Islet of Langerhans (tissue), 1 donor: Measurements from ENCODE around the gene PGP.

Experiments
- FAIRE-seq: peaks from one replicate; lab custom pipeline; 2011; peaks lifted over from hg19 to GRCh38; lab: Jason Lieb, UNC

Gene PGP

DNA sequence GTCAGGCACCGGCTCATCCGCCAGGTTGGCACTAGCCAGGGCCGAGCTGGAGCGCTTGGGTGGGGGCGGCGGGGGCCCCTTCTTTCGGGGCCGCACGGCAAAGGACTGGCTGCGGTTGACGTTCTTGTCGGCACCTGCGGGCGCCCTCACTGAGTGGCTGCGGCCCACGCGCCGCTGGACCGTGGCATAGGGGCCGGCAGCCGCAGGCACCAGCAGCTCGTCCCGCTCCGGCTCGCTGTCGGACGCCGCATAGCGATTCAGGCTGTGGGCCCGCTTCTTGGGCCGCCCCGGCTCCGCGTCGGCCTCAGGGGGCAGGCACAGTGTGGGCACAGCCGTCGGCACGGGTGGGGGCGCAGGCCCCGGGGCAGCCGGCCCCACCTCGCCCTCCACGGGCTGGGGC, 34.2 kb downstream of the PGP start:
- FAIRE-seq, result no peak

DNA sequence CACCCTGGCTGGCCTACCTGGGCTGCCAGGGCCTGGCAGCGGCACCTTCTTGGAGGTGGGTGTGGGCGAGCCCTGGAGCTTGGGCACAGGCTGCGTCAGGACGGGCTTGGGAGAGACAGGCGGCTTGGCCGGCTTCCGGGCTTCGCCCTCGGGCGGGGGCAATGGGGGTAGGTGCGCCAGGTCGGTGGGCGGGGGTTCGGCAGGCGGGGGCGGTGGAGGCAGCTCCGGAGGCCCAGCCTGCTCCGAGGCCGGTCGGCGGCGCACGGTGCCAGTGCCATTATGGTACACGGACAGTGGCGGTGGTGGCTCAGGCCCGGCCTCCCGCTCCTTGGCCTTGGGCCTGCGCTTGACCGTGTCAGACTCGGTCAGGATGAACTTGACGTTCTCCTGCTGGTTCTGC, 35.1 kb downstream of the PGP start:
- no peak for FAIRE-seq

DNA sequence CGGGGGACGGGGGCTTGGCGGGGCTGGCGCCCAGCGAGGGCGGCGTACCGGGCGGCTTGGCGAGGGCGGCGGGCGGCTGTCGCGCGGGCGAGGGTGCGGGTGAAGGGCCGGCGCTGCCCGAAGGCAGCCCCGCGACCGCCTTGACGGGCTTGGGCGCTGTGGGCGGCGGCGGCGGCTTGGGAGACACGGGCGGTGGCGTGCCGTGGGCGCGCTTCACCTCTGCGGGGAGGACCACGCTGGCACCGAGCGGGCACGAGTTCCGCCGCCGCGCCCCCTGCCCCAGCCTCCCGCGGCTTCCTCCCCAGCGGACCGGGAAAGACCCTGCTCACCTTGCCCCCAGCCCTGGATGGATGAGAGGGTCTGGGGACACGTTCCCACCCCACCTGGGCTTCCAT, 35.5 kb downstream of the PGP start:
- FAIRE-seq, result no peak

DNA sequence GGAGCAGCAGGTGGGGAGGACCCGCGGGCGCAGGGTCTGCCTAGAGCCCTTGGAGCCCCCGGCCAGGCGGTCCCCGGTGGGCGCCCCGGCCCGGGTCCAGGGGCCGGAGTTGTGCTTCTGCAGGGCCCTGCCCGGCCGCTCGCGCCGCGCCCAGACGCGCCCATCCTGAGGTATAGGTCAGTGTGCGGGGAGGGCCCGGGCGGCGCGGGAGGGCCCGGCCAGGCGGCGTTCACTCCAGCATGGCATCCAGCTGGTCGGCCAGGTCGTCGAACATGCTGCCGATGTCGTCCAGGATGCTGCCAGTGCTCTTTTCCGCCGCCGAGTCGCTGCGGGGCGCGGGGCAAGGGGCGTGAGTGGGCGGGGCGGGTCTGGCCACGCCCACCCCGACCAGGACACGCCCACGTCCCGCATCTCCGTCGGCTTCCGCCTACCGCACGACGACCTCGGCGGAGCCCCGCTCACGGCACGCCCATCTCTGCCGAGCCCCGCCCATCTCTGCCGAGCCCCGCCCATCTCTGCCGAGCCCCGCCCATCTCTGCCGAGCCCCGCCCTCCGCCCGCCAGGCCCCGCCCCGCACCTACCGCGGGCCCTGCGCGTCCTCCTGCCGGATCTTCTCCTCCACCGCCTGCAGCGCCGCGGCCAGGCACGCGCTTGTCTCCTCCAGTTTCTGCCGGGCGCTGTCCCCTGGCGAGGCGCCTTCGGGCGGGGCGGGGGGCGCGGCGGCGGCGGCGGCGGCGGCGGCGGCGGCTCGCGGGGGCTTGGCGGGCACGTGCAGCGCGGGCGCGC, 36.1 kb downstream of the PGP start:
- FAIRE-seq, result no peak

DNA sequence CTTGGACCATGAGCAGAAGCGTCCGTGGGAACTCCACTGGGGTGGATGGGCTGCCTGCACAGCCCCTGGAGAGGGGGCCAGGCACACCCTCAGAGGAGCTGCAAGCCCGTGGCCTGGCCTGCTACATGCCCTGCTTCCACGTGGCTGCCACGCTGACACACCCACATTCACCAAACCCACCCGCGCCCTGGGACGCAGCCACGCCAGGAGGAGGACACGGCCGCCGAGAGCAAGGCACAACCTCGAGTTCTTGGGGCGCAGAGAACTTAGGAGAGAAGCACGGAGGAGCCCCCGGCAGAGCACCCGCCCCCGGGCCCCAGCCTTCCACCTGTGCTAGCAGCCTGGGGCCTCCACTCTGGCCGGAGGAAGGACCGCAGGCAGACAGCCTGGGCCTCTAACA, 37.1 kb downstream of the PGP start:
- FAIRE-seq, result no peak

DNA sequence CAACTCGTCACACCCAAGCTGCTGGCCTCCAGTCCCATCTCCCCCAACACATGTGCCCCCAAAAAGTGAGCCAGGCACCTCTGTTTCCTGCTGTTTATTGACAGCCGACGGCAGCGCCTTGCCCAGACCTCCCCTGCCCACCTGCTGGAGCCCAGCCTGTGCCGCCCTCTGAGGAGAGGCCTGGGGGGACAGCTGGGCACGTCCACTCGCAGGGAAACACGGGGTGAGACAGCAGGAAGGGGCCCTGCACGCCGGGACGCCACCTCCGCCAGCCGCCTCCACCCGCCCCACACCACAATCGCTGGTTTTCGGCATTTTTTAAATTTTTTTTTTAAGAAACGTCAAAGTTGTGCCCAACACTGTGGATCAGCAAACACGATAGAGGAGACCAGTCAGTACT, 37.5 kb downstream of the PGP start:
- FAIRE-seq, result no peak

DNA sequence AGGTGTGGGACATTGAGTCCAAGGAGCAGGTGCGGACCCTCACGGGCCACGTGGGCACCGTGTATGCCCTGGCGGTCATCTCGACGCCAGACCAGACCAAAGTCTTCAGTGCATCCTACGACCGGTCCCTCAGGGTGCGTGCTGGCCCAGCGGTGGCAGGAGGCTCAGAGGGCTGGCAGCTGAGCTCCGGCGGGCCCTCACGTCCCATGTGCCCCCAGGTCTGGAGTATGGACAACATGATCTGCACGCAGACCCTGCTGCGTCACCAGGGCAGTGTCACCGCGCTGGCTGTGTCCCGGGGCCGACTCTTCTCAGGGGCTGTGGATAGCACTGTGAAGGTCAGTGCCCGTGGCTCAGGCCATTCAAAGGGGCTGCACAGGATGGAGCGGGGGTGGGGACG, 38.6 kb downstream of the PGP start:
- FAIRE-seq, result no peak

DNA sequence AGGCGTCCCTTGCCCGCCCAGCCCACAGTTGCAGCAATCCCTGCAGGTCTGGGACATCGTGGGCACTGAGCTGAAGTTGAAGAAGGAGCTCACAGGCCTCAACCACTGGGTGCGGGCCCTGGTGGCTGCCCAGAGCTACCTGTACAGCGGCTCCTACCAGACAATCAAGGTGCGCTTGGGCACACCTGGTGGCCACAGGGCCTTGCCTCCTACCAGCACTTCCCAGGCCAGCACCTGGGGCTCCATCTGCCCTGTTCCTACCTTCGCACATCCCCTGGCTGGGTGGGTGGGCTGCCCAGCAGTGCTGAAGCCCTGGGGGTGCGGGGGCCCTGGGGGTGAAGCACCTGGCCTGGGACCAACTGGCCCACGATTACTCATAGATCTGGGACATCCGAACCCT, 39.2 kb downstream of the PGP start:
- no peak for FAIRE-seq

DNA sequence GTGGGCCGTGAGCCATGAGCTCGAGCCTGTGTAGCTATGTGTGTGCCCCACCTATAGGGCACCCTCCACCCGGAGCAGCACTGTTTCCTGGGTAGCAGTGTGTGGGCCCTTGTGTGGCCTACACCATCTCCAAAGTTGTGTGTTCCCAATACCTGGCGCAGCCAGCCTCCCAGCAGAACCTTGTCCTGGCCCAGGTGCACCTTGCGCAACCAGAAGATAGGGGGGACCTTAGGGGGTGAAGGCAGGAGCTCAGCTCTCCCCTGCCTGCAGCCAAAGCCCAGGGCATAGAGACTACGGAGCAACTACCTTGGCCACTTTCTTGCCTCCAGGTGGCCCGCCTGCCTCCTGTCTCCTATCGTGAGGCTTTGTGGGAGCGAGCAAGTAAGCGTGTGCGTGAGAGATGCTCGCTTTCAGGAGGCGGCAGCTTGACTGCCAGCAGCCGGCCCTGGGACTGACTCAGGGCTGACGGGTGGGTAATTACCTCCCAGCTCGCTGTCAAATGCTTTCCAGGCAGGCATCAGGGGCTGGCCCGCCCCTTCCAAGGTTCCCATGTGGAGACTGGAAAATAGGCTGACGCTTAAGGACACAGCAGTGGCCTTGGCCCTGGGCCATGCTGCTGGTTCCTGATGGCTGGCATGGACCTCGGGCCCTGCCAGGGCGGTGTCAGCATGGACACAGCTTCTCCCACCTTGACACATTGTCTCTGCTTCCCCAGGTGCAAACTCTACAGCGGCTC, 40.1 kb downstream of the PGP start:
- no peak for FAIRE-seq

DNA sequence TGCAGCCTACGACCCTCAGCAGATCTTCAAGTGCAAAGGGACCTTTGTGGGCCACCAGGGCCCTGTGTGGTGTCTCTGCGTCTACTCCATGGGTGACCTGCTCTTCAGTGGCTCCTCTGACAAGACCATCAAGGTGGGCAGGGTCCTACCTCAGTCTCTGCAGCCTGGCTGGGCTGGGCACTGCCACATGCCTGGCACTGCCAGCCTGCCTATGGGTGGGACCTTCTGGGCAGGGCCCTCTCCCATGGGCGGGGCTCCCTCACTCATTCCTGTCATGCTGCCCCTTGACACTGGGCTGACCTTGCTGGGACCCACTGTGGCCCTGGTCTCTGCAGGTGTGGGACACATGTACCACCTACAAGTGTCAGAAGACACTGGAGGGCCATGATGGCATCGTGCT, 40.7 kb downstream of the PGP start:
- no peak for FAIRE-seq

DNA sequence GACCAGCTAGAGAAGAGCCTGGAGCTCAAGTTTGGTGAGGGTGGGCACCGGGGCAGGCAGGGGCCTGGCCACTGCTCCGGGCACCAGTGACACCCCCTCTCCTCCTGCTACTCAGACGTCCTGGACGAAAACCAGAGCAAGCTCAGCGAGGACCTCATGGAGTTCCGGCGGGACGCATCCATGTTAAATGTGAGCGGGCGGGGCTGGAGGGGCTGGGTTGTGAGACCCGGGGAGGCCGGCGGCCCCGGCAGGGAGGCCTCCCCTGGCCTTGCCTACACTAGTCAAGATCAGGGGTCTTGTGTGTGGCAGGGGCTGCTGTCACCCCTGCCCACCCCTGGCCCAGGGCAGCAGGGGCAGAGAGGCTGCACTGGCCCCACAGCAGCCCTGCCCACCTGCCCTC, 41.3 kb downstream of the PGP start:
- FAIRE-seq, result no peak

DNA sequence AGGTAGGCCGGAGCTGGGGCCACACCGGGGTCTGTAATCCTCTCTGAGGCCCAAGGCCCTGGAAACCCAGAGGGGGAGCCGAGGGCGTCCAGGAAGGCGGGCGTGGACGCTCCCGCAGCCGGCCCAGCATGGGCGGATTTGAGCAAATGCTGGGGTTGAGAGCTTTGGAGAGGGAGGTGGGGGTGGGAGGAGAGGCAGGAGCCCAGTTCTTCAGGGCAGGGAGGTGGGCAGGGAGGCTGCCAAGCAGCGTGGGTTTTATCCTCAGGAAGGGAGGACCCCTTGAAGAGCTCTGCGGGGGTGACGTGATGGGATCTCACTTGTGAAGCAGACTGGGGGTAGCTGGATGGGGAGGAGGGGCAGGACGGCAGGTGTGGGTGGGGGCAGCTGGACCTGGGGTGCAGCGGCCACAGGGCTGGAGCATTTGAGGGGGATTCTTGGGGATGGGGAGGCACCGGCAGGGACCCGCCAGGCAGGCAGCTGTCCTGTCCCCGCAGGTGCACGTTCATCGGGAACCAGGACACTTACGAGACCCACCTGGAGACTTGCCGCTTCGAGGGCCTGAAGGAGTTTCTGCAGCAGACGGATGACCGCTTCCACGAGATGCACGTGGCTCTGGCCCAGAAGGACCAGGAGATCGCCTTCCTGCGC, 41.8 kb downstream of the PGP start:
- FAIRE-seq, result no peak

DNA sequence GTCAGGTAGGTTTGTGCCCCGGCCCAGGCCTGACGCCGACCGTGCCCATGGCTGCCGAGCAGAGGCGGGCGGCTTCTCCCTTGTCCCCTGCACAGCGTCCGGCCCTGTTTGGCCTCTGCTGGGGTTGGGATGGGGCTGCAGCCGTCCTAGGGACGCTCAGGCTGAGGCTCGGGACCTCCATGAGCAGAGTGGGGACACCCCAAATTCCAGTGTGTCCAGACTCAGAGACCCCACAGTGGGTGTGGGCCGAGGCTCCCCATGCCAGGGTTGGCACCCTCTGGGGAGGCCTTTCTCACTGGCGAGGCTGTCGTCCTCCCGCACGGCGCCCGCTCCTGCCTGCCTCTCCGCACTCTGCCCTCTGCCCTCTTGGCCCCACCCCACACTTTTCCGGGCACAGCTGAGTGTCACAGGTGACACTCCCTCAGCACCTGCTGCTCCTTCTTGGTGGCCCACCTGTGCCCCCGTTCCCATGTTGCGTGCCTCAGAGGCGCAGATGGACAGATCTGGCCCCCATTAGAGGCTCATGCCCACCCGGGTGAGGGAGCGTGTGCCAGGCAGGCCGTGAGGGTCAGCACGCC, 43.0 kb downstream of the PGP start:
- FAIRE-seq, result no peak

DNA sequence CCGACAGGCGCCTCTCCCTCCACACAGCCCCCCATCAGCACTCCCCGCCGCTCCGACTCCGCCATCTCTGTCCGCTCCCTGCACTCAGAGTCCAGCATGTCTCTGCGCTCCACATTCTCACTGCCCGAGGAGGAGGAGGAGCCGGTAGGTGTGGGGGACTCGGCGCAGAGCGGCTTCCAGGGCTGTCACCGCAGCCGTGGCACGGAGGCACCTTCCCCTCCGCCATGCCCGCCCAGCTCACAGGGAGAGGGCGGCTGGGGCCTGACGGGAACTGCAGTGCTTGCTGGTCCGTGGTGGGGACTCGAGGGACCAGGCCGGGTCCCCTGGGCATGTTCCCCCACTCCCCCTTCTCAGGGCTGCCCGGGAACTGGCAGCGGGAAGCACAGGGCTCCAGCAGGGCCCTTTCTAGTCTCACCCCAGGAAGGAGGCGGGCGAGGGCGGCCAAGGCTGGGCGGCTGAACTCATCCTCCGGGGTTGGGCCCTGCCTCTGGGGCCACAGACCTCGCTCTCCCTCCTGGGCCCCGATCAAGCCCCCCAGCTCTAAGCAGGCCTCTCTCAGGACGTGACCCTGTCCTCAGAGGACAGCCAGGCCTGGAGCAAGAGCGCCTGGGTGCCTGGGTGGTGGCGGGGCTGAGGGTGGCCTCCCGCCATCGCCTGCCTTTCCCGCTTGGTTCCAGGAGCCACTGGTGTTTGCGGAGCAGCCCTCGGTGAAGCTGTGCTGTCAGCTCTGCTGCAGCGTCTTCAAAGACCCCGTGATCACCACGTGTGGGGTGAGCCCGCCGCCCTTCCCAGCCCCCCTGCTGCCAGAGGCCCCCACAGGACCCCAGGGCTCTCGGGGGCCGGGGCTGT, 43.8 kb downstream of the PGP start:
- no peak for FAIRE-seq

DNA sequence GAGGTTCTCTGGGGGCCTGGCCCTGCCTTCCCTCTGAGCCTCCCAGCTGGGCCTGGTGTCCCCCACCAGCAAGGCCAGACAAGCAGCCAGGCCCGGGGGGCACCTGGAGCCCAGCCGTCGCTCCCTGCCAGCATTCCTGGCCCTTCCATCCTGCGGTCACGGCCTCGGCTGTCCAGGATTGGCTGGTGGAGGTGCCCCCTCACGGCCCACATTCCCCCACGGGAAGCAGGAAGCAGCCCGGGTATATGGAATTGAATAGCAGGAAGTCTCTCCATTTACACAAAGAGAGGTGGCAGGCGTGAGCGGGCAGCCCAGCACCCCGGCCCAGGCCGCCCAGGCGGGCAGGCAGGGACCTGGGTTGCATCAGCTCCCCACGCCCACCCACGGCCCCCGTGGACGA, 44.6 kb downstream of the PGP start:
- no peak for FAIRE-seq

DNA sequence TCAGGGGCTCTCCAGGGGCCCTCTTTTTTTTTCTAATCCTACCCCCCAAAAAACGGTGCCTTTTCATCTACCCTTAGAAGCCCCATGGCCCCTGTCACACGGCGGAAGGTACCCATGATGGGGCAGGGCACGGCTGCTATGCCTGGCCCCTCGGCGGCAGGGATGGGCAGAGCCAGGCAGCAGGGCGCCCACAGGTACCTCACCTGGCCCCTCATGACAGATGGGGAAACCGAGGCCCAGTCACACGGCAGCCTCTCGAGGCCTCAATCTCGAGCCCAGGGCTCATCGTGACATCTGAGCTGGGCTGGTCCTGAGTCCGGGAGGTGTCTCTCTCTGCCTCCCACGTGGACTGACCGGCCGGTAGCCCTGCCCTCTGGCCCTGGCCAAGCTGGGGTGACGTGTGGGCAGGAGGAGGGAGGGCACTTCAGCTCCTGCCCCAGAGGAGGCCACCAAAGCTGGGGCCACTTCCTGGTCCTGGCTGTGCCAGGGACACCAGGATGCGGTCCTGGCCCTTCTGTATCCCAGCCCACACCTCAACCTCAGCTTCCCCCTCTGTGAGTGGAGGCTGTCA, 47.5 kb downstream of the PGP start:
- no peak for FAIRE-seq

DNA sequence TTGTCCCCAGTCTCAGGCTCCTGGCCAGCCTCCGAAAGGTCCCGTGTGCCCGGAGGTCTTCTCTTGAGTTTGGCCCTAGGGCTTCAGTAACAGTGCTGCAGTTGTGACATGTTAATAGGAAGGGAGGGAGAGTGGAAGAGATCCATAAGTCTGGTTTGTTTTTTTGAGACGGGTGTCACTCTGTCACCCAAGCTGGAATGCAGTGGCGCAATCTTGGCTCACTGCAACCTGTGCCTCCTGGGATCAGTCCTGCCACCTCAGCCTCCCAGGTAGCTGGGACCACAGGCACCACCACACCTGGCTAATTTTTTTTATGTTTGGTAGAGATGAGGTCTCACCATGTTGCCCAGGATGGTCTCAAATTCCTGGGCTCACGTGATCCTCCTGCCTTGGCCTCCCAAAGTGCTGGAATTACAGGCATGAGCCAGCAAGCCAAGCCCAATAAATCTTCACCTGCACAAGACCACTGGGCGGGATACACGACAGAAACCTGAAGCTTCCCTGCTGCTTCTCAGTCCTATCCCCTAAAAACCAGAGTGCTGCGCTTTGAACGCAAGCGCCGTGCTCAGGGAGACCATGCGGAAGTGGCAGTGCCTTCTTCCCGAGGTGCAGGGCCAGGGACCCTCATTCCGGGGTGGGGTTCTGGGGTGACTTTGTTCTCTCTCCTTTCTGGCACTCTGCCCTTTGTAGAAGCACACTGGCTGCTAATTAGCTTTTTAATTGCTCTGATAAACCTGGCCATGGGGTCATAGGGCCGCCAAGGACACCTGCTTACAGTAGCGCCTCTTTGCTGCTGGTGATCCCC, 48.2 kb downstream of the PGP start:
- FAIRE-seq, result no peak

DNA sequence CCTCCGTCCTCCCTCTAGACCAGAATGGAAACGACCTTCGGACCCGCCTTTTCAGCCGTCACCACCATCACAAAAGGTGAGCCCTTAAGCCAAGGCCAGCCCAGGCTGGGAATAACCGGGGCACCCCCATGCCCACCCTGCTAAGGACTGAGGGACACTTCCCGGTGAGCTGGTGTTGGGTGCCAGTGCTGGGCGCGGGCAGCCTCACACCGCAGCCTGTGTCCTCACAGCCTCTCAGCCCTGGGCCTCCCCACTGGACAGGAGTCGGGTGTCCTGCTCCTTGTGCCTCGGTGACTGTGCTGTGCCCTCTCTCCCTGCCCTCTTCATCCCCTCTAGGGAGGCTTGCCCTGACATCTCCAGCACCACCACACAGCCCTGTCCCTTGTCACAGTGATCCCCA, 48.8 kb downstream of the PGP start:
- no peak for FAIRE-seq

DNA sequence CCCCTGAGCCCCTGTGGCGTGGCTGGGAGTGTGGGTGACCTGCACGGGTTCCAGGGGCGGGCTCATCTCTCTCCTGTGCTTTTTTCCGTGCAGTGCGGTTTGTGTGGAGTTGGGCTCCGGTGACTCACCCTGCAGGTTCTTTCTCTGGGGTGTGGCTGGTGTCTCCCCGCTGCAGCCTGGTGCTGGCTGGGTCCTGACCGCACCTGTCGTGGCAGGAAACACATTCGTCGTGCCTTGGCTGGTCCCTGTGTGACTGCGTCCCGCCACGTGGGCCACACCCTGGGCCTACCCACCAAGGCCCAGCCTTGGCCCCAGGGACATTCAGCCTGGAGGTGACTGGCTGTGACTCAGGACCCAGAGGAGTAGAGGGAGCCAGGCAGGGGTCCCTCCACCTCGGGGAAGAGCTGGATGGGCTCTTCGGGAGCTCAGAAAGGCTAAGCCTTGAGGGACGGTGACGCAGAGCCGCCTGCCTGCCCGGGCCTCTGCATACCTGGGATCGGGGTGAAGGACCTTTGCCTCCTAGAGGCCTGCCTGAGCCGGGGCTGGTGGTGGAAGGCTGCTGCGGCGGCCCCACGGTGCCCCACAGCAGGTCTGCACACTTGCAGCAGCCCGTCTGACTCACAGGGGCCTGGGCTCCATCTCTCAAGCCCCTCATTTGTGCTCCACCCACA, 51.3 kb downstream of the PGP start:
- FAIRE-seq, result no peak

DNA sequence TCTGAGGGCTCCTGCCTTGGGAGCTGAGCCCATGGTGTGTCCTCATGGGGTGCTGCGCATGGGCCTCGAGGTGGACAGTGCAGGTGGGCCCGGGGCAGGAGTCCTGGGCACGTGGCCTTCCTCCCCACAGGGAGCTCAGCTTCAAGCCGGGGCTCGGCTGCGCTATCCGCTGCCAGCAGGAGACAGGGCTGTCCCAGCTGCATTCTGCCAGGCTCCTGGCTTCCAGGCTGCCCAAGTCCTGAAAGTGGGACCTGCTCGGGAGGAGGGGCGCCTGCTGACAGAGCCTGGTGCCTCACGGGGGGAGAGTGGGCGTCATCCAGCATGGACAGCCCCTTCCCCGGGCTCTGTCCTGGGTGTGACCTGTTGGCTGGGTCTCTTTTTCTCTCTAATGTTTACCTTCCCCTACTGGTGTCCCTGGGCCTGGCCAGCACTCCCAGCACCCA, 51.9 kb downstream of the PGP start:
- no peak for FAIRE-seq
